ENCODE data around the gene SLC6A15. TPM values are rescaled to one million over a fixed set of nuclear protein-coding genes. Genes with fewer than 3 reads are reported as not detected.
A peak's percentile ranks its signal among the peaks of the same experiment; 100 is the strongest.

SLC6A15 gene
- total RNA-seq, 1 donor, result 0.43 TPM

DNA sequence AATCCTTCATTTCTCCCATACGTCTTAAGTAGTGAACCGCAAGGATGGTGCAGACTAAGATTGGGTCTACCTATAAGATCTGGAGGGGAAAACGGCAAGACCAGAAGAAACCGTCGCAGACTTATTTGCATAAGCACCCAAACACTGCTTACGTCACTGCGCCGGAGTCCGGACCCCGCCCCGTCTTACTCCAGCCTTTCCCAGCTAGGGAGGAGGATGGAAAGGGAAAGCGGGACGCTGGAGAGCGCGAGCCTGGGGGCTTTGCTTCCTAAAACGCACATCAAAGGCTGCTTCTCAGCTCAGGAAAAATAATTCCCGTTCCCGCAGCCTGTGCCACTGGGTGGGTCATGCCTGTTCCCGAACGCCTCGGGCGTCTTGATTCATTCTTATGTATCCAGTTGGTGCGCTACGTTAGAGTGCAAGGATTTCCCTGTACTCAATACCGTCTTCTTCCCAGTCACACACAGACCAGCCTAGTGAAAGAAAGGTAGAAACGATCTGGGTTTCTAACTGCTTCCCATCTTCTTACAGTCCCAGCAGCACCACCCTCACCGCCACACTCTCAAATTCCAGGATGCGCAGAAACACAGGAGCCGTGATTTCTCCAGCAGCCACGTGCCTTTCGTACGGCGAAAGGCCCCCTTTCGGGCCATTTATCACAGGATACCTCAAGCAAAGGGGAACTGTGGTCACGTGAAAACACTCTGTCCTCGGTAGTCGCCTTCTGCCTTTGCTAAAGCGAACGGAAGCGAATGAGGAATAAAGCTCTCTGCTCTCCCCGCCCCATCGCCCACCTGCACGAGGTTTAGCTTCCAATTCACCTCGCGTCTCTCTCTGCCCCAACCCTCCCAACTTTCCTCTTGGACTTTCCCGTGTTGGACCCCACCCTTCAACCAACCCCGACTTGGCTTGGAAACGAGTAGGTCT lies 1.1 kb downstream of the SLC6A15 start:
- DNase-seq (ENCODE audit: low read depth), result peak; percentile 75
- H3K4me3 ChIP-seq (ENCODE audit: low read depth, low read length), result peak overlapping the region; percentile 70
- TF ChIP-seq, protein P1, sequence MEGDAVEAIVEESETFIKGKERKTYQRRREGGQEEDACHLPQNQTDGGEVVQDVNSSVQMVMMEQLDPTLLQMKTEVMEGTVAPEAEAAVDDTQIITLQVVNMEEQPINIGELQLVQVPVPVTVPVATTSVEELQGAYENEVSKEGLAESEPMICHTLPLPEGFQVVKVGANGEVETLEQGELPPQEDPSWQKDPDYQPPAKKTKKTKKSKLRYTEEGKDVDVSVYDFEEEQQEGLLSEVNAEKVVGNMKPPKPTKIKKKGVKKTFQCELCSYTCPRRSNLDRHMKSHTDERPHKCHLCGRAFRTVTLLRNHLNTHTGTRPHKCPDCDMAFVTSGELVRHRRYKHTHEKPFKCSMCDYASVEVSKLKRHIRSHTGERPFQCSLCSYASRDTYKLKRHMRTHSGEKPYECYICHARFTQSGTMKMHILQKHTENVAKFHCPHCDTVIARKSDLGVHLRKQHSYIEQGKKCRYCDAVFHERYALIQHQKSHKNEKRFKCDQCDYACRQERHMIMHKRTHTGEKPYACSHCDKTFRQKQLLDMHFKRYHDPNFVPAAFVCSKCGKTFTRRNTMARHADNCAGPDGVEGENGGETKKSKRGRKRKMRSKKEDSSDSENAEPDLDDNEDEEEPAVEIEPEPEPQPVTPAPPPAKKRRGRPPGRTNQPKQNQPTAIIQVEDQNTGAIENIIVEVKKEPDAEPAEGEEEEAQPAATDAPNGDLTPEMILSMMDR (IDR thresholded peaks at IDR 0.05; ENCODE audit: insufficient read depth, low read depth, low read length), result no peak

DNA sequence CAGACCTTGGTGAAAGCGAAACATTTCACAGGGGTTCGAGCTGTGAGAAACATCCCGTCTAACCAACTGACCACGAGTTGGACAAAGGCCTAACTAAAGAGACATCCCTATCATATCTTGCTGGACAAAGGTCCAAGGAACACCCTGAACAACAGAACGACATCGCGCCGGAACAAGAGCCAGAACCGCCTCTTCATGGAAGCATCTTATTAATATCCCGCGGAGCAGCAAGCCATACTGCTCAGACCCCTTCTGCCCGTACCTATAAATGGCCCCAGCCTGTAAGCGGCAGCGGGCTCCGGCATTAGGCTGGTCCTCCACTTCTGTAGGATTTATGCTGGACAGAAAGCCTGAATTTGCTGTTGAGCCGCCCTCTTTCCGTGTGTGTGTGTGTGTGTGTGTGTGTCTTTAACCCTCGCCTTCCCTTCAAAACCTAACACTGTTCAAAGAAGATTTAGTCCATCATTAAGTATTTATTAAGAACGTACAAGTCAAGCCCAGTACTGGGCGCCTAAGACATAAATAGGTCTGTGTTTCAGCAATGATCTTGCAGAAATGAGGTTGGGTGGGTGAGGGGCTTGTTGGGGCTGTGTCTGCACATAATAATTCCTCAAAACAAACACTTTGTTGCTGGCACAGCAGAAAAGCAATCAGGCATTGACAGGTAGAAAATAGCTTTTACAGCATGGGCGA lies 1.9 kb downstream of the SLC6A15 start:
- TF ChIP-seq, protein P1 (IDR thresholded peaks at IDR 0.05; ENCODE audit: insufficient read depth, low read depth, low read length), result no peak
- H3K4me3 ChIP-seq (ENCODE audit: low read depth, low read length), result peak overlapping the region; percentile 70
- DNase-seq (ENCODE audit: low read depth), result peak; percentile 19

DNA sequence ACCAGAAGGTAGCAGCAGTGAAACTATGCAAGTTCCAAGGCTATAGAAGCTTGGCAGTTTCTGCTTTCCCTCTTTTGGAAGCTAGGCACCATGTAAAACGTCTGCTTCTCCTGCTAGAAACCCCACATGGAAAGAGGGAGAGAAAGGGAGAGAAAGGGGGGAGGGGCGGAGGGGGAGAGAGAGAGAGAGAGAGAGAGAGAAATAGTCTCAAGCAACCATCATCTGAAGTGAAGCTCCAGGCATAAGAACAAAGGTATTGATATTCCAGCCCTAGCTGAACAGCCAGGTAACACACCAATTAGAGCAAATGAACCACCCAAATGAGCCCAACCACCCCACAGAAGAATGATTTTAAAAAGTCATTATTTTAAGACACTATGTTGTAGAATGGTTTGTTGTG lies 8.5 kb downstream of the SLC6A15 start:
- TF ChIP-seq, protein P1 (IDR thresholded peaks at IDR 0.05; ENCODE audit: insufficient read depth, low read depth, low read length), result no peak
- DNase-seq (ENCODE audit: low read depth), result no peak
- H3K4me3 ChIP-seq (ENCODE audit: low read depth, low read length), result no peak overlapping the region

DNA sequence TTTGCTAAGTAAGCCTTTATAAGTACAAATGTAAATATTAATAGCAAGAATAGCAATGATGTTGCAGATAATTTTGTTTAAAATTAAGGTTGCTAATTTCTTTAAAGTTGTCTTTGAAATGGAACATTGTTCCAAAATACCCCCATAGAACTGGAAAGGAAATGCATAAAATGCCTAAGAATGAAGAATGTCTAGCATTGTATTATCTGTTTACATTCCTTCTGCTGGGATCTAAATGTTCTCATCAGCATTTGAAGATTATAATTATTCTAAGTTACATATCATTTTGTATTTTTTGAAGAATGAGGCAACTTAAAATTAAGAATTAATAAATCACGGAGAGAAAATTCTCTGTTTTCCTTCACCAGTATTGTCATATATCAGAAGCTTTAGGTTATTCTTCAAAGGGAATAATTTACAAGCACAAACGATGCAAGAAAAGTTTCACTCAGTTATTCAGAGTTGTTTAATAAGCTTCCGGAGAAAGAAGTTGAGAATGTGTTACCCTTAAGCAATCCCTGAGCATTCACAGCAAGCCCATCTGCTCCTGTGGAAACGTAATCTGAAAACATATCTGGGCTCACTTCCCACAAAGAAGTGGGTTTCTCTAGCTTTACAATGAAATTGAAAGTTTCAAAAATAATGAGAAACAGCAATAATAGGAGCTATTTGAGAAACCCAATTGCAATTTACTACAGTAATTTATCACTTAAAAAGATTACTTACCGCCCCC lies 21.3 kb downstream of the SLC6A15 start:
- TF ChIP-seq, protein P1 (IDR thresholded peaks at IDR 0.05; ENCODE audit: insufficient read depth, low read depth, low read length), result no peak
- no peak overlapping the region for H3K4me3 ChIP-seq (ENCODE audit: low read depth, low read length)
- peak; percentile 36 for DNase-seq (ENCODE audit: low read depth)

DNA sequence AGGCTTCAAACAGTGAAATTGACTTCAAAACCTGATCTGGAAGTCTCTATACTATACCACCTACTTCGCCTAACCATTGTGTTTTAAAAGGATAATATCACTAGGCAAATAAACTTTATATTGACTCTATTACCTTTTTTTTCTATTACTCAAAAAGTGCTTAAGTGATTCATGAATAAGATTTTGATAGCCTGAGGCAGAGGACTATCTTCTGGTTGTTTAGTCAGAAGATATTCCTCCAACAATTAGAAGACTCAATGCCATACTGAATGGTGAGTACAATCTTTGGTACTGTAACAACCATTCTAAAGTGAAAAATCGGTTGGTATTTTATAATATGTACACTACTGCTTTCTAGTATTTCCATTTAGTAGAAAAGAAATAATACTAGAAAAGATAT lies 22.8 kb downstream of the SLC6A15 start:
- no peak for DNase-seq (ENCODE audit: low read depth)
- no peak overlapping the region for H3K4me3 ChIP-seq (ENCODE audit: low read depth, low read length)
- TF ChIP-seq, protein P1 (IDR thresholded peaks at IDR 0.05; ENCODE audit: insufficient read depth, low read depth, low read length), result no peak

DNA sequence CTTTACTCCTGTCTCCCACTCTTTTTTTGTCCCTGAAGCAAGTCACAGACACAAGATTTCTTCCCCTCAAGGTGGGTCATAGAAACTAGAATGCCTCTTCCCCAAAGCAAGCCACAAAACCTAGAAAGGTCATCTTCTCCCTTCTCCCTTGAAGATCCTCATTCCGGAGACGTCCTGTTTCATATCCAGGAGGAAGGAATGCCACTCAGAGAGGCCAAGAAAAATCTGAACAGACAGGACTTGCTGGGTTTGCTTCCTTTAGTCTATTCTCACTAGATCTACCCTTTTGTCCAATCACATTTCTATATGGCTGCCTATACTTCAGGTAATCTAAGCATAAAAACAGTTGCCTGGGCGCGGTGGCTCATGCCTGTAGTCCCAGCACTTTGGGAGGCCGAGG lies 23.7 kb downstream of the SLC6A15 start:
- DNase-seq (ENCODE audit: low read depth), result no peak
- TF ChIP-seq, protein P1 (IDR thresholded peaks at IDR 0.05; ENCODE audit: insufficient read depth, low read depth, low read length), result no peak
- no peak overlapping the region for H3K4me3 ChIP-seq (ENCODE audit: low read depth, low read length)

All from fibroblast of villous mesenchyme (primary cell).